AG09309 (cell line): ENCODE data around the gene METTL24.
A peak's percentile ranks its signal among the peaks of the same experiment; 100 is the strongest.

Experiments
- DNase-seq: peaks from one replicate; pipeline ENCODE4 v3.0.0-alpha.2; 2010; ENCODE audit warnings: low read depth
- H3K4me3 ChIP-seq: 2 replicates; pipeline ENCODE4 v1.5.1; 2011; ENCODE audit warnings: mild to moderate bottlenecking, low read depth, low read length, moderate library complexity; ENCODE audit not compliant: control insufficient read depth
- TF ChIP-seq, protein P1 (sequence below): IDR thresholded peaks from 2 replicates; pipeline ENCODE4 v1.5.1; 2011; ENCODE audit warnings: mild to moderate bottlenecking, low read depth, low read length, inconsistent platforms; ENCODE audit not compliant: insufficient read depth, control insufficient read depth; ENCODE audit errors: missing control alignments

Gene METTL24

DNA sequence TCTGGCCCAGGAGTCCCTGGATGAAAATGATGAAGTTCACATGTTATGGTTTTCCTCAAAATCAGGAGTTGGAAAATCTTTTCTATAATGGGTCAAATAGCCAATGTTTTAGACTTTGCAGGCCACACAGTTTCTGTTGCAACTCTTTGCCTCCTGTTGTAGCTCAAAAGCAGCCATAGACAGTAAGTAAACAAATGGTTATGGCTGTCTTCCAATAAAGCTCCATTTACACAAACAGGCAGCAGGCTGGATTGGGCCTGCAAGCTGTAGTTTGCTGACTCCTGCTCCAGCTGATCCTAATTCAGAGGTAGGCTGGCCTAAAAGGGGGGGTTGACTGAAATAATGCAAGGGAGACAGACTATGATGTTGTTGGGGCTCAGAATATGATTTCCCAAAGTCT, 33.0 kb downstream of the METTL24 start:
- TF ChIP-seq, protein P1, sequence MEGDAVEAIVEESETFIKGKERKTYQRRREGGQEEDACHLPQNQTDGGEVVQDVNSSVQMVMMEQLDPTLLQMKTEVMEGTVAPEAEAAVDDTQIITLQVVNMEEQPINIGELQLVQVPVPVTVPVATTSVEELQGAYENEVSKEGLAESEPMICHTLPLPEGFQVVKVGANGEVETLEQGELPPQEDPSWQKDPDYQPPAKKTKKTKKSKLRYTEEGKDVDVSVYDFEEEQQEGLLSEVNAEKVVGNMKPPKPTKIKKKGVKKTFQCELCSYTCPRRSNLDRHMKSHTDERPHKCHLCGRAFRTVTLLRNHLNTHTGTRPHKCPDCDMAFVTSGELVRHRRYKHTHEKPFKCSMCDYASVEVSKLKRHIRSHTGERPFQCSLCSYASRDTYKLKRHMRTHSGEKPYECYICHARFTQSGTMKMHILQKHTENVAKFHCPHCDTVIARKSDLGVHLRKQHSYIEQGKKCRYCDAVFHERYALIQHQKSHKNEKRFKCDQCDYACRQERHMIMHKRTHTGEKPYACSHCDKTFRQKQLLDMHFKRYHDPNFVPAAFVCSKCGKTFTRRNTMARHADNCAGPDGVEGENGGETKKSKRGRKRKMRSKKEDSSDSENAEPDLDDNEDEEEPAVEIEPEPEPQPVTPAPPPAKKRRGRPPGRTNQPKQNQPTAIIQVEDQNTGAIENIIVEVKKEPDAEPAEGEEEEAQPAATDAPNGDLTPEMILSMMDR, result no peak
- DNase-seq, result peak; percentile 27
- H3K4me3 ChIP-seq, result no peak overlapping the region

DNA sequence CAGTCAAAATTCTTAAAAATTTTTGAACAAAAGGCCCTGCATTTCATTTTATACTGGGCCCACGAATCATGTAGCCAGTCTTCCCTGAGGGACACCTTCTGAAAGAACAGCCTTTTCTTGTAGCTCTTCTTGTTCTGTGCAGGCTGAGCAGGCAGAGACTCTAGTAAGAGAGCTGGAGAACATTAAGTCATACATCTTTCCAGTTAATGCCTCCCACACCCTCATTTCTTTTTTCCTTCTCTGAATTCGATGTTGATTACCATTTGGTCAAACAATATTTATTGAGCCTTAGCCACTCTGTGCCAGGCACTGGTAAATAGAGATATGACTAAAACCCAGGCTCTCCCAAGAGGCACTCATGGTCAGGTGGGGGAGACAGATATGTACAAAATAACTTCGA, 33.6 kb downstream of the METTL24 start:
- no peak for DNase-seq
- H3K4me3 ChIP-seq, result no peak overlapping the region
- TF ChIP-seq, protein P1, result no peak

DNA sequence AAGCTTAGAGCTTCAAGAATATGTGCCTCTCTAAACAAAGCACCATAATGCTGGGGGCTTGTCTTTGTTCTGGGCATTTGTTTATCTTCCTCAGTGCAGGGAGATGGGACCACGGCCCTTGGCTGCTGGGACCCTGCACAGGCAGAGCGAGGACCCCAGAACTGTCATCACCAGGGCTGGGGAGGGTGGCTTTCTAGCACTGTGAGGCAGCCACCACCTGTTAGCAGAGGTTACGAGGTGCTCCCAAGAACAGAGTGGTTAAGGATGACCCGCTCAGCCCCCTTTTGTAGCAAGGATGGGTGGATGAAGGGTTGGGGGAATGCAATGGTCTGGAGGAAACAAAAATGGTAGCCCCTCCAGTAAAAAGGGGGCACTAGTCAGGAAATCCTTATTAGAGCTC, 34.9 kb downstream of the METTL24 start:
- no peak overlapping the region for H3K4me3 ChIP-seq
- no peak for DNase-seq
- TF ChIP-seq, protein P1, result no peak

DNA sequence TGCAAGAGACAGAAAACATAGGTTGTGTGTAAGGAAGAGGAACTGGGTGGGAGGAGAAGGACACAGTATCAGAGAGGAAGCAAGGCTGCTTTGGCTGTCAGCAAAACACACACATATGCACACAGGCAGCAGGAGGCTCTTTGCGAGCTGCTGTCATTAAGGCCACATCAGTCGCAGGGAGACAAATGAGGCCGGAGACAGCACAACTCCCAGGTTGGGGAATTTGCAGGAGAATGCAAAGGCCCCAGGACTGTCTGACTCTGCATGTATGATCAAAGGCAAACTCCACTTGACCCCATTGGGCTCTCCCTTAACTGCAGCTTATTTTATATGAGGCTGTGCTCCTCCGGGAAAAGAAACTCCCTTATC, 35.3 kb downstream of the METTL24 start:
- H3K4me3 ChIP-seq, result no peak overlapping the region
- TF ChIP-seq, protein P1, result no peak
- DNase-seq, result no peak

DNA sequence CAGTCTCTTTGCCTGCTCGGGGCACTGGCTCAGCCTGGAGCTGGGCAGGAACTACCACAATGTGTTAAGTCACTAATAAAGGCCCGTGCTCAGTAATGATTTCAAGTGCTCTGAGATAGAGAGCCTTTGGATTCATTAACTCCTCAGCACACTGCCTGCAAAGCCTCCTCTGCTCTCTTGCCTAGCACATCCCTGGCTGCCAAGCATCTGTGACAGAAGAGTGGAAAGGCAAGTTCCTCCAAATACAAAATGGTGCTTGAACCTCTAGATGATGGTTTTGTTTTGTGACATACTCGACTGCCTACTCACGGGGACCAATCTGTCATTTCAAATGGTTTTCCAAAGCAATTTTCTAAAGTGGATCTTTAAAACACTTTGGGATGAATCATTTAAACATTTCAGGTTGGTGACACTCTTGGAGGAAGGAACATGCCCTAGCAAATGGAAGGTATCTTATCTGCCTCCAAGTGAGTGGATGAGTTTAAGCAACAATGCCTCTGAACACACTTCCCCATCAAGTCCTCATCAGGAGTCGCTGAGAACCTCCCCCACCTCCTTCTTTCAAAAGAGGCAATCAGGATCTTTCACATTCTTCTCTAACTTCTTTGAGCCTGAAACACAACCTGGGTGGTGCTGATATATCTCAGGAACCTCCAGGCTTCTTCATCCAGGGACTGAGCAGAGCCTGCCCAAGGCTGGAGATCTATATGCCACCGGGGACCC, 35.8 kb downstream of the METTL24 start:
- TF ChIP-seq, protein P1, result no peak
- no peak overlapping the region for H3K4me3 ChIP-seq

DNA sequence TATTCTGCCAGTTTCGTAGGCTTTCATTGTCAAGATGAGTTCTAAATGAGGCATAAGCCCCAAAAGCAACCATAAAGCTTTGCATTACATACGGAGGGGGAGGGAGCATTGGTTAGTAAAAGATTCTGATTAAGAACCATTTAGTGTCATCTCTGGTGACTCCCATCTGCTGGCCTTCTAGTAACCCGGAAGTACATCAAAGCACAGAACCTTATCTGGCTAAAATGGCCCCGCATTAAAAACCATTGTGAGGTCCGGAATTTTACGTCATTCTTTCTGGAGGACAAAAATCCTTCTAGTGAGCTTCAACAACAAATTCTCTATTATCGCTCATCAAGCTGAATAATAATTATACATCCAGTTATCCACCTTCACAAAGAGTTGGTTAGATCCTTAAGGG, 37.8 kb downstream of the METTL24 start:
- TF ChIP-seq, protein P1, result no peak
- no peak overlapping the region for H3K4me3 ChIP-seq
- no peak for DNase-seq

More for the DNA sequence above, 35.8 kb downstream of the METTL24 start:
- DNase-seq, result no peak
